ENCODE results near the gene RGS5. TPM values are rescaled to one million over a fixed set of nuclear protein-coding genes. Genes with fewer than 3 reads are reported as not detected.

RGS5 gene
- polyA plus RNA-seq, 1 of the 3 experiments (the other 2 are of a cell fraction), result 260 TPM

DNA sequence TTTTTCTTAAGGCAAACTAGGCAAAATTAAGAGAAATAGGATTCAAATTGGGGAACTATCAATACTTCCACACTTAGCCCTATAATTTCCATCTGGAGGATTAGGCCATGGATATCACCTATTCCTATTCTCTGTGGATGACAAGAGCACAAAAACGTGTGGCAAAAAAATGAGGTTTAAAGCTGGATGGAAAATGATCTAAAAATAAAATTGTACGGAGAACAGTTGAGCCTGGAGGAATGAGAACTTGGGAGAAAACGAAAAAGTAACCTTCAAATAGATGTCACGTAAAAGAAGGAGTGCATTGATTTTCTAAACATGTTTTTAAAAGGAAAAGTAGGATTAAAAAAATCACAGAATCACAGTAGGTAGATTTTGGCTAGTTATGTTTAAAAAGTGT lies 77.9 kb downstream of the RGS5 start:
- Histone ChIP-seq H2AFZ (ENCODE audit: low read depth) (no peak overlapping the region), H3K79me2 (ENCODE audit: insufficient read depth) (no peaks in the 10 kb centered on the region), H3K27ac (ENCODE audit: low read depth in 2 of 2, low read length in 1 of 2) (peak overlapping the region in 1 of 2 experiments; percentile 25; a peak in 1 of 4 replicates), H3K4me3 (ENCODE audit: low read depth in 2 of 2, low read length in 1 of 2) (no peak overlapping the region), H3K4me1 (ENCODE audit: control insufficient read depth in 1 of 2, insufficient read depth in 2 of 2, low read depth in 1 of 2, low read length in 1 of 2) (peaks cover 0 to 4% of the 10 kb centered on the region in 2 experiments; a peak in 1 of 4 replicates), H3F3A (replicated peaks; ENCODE audit: insufficient read depth) (no peaks in the 10 kb centered on the region), H3K4me2 (no peak overlapping the region), H4K20me1 (ENCODE audit: insufficient read depth) (no peaks in the 10 kb centered on the region), H3K36me3 (replicated peaks in 1 of 2; ENCODE audit: control insufficient read depth in 1 of 2, insufficient read depth in 2 of 2, low read length in 1 of 2) (peaks cover 0 to 8% of the 10 kb centered on the region in 2 experiments), H3K9ac (no peak overlapping the region), H3K27me3 (ENCODE audit: insufficient read depth) (no peaks in the 10 kb centered on the region), H3K9me2 (no peaks in the 10 kb centered on the region), H3K9me3 (no peaks in the 10 kb centered on the region)
- ChIA-PET POLR2A (no interaction called here), CTCF (no interaction called here)
- DNase-seq, result no peak
- TF ChIP-seq GABPA (IDR thresholded peaks at IDR 0.05; ENCODE audit: low read depth), result no peak
- no peak for TF ChIP-seq JUND (IDR thresholded peaks at IDR 0.05)
- no peak for TF ChIP-seq TAF1 (IDR thresholded peaks at IDR 0.05; ENCODE audit: borderline replicate concordance, low read depth, low read length)
- 75% methylated on average over 4 of the region's 4 CpGs for WGBS (ENCODE audit: low lambda C conversion rate)

DNA sequence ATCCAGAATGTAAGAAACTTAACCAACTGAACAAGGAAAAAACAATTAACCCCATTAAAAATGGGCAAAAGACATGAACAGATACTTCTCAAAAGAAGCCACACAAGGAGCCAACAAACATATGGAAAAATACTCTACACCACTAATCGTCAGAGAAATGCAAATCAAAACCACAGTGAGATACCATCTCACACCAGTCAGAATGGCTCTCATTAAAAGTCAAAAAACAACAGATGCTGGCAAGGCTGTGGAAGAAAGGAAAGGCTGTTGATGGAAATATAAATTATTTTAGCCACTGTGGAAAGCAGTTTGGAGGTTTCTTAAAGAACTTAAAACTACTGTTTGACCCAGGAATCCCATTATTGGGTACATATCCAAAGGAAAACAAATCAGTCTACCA lies 82.3 kb downstream of the RGS5 start:
- ChIA-PET CTCF (interaction anchor here (0.9 to 1.8 kb wide), 5 partner anchors 25 to 242 kb away, joined by 3 to 5 read pairs (median 4); no protein-coding TSS in a partner anchor), POLR2A (interaction anchor here (0.8 to 1.5 kb wide), 7 partner anchors 19 to 238 kb away, joined by 3 to 8 read pairs (median 4); partner anchors contain the start of gene RGS4)
- H3F3A ChIP-seq (replicated peaks; ENCODE audit: insufficient read depth), result no peaks in the 10 kb centered on the region
- no peak overlapping the region for H2AFZ ChIP-seq (ENCODE audit: low read depth)
- peak overlapping the region; percentile 4 to 88; a peak in 3 of 4 replicates for H3K27ac ChIP-seq (ENCODE audit: low read depth in 2 of 2, low read length in 1 of 2)
- no peaks in the 10 kb centered on the region for H3K79me2 ChIP-seq (ENCODE audit: insufficient read depth)
- H3K9me3 ChIP-seq, result no peaks in the 10 kb centered on the region
- H3K27me3 ChIP-seq (ENCODE audit: insufficient read depth), result no peaks in the 10 kb centered on the region
- WGBS (ENCODE audit: low lambda C conversion rate), result 11% methylated on average over 1 of the region's 1 CpG
- no peaks in the 10 kb centered on the region for H3K9me2 ChIP-seq
- no peaks in the 10 kb centered on the region for H4K20me1 ChIP-seq (ENCODE audit: insufficient read depth)
- no peak overlapping the region for H3K4me2 ChIP-seq
- no peak overlapping the region for H3K4me3 ChIP-seq (ENCODE audit: low read depth in 2 of 2, low read length in 1 of 2)
- peaks cover 8 to 9% of the 10 kb centered on the region in 2 experiments; a peak in 3 of 4 replicates for H3K4me1 ChIP-seq (ENCODE audit: control insufficient read depth in 1 of 2, insufficient read depth in 2 of 2, low read depth in 1 of 2, low read length in 1 of 2)
- H3K9ac ChIP-seq, result no peak overlapping the region
- H3K36me3 ChIP-seq (replicated peaks in 1 of 2; ENCODE audit: control insufficient read depth in 1 of 2, insufficient read depth in 2 of 2, low read length in 1 of 2), result no peaks in the 10 kb centered on the region
- TF ChIP-seq SIN3A (IDR thresholded peaks at IDR 0.05; ENCODE audit: borderline replicate concordance, low read depth, low read length) (no peak), GATA2 (CRISPR knock-in tag; IDR thresholded peaks at IDR 0.05) (peak; percentile 49)
- DNase-seq, result no peak

DNA sequence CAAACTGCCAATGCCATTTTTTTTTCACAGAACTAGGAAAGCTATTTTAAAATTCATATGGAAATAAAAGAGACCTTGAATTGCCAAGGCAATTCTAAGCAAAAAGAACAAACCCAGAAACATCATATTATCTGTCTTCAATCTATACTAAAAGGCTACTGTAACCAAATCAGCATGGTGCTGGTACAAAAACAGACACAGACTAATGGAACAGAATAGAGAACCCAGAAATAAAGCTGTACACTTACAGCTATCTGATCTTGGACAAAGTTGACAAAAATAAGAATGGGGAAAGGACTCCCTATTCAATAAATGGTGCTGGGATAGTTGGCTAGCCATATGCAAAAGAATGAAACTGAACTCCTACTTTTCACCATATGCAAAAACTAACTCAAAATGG lies 83.0 kb downstream of the RGS5 start:
- Histone ChIP-seq H3K79me2 (ENCODE audit: insufficient read depth) (no peaks in the 10 kb centered on the region), H3F3A (replicated peaks; ENCODE audit: insufficient read depth) (no peaks in the 10 kb centered on the region), H4K20me1 (ENCODE audit: insufficient read depth) (no peaks in the 10 kb centered on the region), H3K9me3 (no peaks in the 10 kb centered on the region), H2AFZ (ENCODE audit: low read depth) (no peak overlapping the region), H3K27ac (ENCODE audit: low read depth in 2 of 2, low read length in 1 of 2) (peak overlapping the region; percentile 16 to 88; a peak in 3 of 4 replicates), H3K9ac (no peak overlapping the region), H3K4me3 (ENCODE audit: low read depth in 2 of 2, low read length in 1 of 2) (no peak overlapping the region), H3K4me1 (ENCODE audit: control insufficient read depth in 1 of 2, insufficient read depth in 2 of 2, low read depth in 1 of 2, low read length in 1 of 2) (peaks cover 9 to 12% of the 10 kb centered on the region in 2 experiments; a peak in 3 of 4 replicates), H3K9me2 (no peaks in the 10 kb centered on the region), H3K27me3 (ENCODE audit: insufficient read depth) (no peaks in the 10 kb centered on the region), H3K4me2 (no peak overlapping the region), H3K36me3 (replicated peaks in 1 of 2; ENCODE audit: control insufficient read depth in 1 of 2, insufficient read depth in 2 of 2, low read length in 1 of 2) (no peaks in the 10 kb centered on the region)
- POLR2A ChIA-PET, result interaction anchor here (0.8 to 1.5 kb wide), 8 partner anchors 20 to 238 kb away, joined by 3 to 8 read pairs (median 4); partner anchors contain the start of gene RGS4
- CTCF ChIA-PET, result interaction anchor here (0.9 to 1.8 kb wide), 5 partner anchors 25 to 241 kb away, joined by 3 to 5 read pairs (median 4); no protein-coding TSS in a partner anchor
- DNase-seq, result no peak
- TF ChIP-seq TAF1 (IDR thresholded peaks at IDR 0.05; ENCODE audit: borderline replicate concordance, low read depth, low read length) (no peak), EP300 (IDR thresholded peaks at IDR 0.05; ENCODE audit: borderline replicate concordance in 1 of 2, low read depth in 1 of 2, low read length in 1 of 2) (peak in 1 of 2 experiments; percentile 93; a peak in 2 of 4 replicates), JUND (IDR thresholded peaks at IDR 0.05) (no peak), NRF1 (IDR thresholded peaks at IDR 0.05; ENCODE audit: low read depth, low read length) (no peak), TCF12 (IDR thresholded peaks at IDR 0.05) (peak; percentile 39; the same call in 1 of the 2 replicates), NFIC (IDR thresholded peaks at IDR 0.05; ENCODE audit: borderline replicate concordance) (no peak), FOSL2 (IDR thresholded peaks at IDR 0.05; ENCODE audit: borderline replicate concordance, low read depth) (no peak), POLR2AphosphoS5 (IDR thresholded peaks at IDR 0.05; ENCODE audit: low read depth, low read length) (no peak), ELF1 (IDR thresholded peaks at IDR 0.05) (no peak), RCOR1 (IDR thresholded peaks at IDR 0.05; ENCODE audit: low read length) (peak; percentile 74; the same call in 1 of the 2 replicates), RXRA (IDR thresholded peaks at IDR 0.05; ENCODE audit: borderline replicate concordance, low read depth) (no peak)
- TF ChIP-seq, protein P1, sequence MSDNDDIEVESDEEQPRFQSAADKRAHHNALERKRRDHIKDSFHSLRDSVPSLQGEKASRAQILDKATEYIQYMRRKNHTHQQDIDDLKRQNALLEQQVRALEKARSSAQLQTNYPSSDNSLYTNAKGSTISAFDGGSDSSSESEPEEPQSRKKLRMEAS (IDR thresholded peaks at IDR 0.05; ENCODE audit: low read depth), result no peak
- TF ChIP-seq, protein P2, sequence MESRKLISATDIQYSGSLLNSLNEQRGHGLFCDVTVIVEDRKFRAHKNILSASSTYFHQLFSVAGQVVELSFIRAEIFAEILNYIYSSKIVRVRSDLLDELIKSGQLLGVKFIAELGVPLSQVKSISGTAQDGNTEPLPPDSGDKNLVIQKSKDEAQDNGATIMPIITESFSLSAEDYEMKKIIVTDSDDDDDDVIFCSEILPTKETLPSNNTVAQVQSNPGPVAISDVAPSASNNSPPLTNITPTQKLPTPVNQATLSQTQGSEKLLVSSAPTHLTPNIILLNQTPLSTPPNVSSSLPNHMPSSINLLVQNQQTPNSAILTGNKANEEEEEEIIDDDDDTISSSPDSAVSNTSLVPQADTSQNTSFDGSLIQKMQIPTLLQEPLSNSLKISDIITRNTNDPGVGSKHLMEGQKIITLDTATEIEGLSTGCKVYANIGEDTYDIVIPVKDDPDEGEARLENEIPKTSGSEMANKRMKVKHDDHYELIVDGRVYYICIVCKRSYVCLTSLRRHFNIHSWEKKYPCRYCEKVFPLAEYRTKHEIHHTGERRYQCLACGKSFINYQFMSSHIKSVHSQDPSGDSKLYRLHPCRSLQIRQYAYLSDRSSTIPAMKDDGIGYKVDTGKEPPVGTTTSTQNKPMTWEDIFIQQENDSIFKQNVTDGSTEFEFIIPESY (IDR thresholded peaks at IDR 0.05; ENCODE audit: borderline replicate concordance, low read depth), result no peak
- TF ChIP-seq, protein P3, sequence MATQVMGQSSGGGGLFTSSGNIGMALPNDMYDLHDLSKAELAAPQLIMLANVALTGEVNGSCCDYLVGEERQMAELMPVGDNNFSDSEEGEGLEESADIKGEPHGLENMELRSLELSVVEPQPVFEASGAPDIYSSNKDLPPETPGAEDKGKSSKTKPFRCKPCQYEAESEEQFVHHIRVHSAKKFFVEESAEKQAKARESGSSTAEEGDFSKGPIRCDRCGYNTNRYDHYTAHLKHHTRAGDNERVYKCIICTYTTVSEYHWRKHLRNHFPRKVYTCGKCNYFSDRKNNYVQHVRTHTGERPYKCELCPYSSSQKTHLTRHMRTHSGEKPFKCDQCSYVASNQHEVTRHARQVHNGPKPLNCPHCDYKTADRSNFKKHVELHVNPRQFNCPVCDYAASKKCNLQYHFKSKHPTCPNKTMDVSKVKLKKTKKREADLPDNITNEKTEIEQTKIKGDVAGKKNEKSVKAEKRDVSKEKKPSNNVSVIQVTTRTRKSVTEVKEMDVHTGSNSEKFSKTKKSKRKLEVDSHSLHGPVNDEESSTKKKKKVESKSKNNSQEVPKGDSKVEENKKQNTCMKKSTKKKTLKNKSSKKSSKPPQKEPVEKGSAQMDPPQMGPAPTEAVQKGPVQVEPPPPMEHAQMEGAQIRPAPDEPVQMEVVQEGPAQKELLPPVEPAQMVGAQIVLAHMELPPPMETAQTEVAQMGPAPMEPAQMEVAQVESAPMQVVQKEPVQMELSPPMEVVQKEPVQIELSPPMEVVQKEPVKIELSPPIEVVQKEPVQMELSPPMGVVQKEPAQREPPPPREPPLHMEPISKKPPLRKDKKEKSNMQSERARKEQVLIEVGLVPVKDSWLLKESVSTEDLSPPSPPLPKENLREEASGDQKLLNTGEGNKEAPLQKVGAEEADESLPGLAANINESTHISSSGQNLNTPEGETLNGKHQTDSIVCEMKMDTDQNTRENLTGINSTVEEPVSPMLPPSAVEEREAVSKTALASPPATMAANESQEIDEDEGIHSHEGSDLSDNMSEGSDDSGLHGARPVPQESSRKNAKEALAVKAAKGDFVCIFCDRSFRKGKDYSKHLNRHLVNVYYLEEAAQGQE (IDR thresholded peaks at IDR 0.05; ENCODE audit: low read depth, low read length), result no peak

Measured in SK-N-SH (cell line).